Activated CD4-positive, alpha-beta memory T cell treated with anti-CD3 and anti-CD28 coated beads for 36 hours (primary cell): ENCODE data around the gene VCP. TPM values are rescaled to one million over a fixed set of nuclear protein-coding genes. Genes with fewer than 3 reads are reported as not detected.

Experiments used
- CTCF ChIA-PET: fragments of 350-600 bp; sonication (Branson Sonifier 250); formaldehyde crosslinking; loops from one replicate; lab custom pipeline; 2021; ENCODE audit warnings: antibody characterized with exemption, inconsistent platforms; lab: Charles Lee
- POLR2A ChIA-PET: fragments of 350-600 bp; sonication (Branson Sonifier 250); formaldehyde crosslinking; loops from one replicate; lab custom pipeline; 2021; ENCODE audit warnings: antibody characterized with exemption; lab: Charles Lee
- DNase-seq: peaks from one replicate; pipeline ENCODE4 v3.0.0-alpha.2; 2020
- H3K27ac Mint-ChIP-seq: one replicate; pipeline ENCODE4 v1.8.0; 2021; ENCODE audit warnings: mixed read lengths
- H3K27me3 Mint-ChIP-seq: one replicate; pipeline ENCODE4 v1.8.0; 2021; ENCODE audit warnings: mixed read lengths
- H3K36me3 Mint-ChIP-seq: one replicate; pipeline ENCODE4 v1.8.0; 2021; ENCODE audit warnings: mixed read lengths
- H3K4me1 Mint-ChIP-seq: one replicate; pipeline ENCODE4 v1.8.0; 2021; ENCODE audit warnings: low read depth, mixed read lengths
- H3K4me3 Mint-ChIP-seq: one replicate; pipeline ENCODE4 v1.8.0; 2021; ENCODE audit warnings: mild to moderate bottlenecking, mixed read lengths
- H3K9me3 Mint-ChIP-seq: one replicate; pipeline ENCODE4 v1.8.0; 2021; ENCODE audit warnings: mixed read lengths
- intact Hi-C: fragments of 100-400 bp; cut with micrococcal nuclease; formaldehyde crosslinking; loops from one replicate; pipeline ENCODE4 v1.15.1; 2023
- total RNA-seq, 2 experiments: library from RNA; stranded (reverse); gene quantifications; one replicate each; pipeline ENCODE4 v1.2.3, GENCODE V29; 2021

VCP gene
- 100 to 1,000 TPM; 283 to 292 TPM for total RNA-seq

DNA sequence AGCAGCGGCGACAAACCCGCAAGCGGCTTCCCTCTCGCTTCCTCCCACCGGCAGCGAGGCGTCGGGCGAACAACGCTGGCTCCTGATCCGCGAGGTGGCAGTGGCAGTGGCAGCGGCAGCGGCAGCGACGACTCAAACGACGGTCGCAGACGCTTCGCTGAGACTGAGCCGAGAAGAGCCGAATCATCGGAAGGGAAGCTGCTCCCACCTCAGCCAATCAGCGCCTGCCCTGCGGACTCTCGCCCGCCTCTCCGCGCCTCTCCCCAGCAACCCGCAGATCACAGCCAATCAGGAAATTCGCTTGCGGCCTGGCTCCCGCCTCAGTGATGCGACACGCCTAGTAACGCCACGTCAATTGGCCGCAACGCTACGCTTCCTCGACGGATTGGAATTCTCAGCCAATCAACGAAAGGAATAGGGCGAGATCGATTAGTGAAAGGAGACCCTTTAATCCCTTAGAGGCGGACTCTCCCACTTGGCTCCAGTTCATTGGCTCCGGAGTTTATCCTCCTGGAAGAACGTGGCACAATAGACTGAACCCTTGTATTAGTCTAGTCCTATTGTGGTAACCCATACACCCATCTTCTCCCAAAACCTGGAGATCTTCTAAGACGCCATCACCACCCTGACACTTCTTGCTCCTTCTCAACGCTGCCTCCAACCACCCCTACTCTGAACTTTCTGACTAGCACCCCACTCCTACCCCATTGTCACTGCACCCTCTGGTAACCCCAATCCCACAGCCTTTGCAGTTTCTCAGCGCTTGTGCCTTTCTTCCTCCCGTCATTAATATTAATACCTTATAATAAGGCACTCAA, at the start of gene VCP:
Gene VCP (minus strand): TSS at position 165 of the 818 bp plus-strand sequence. CDS start 272 bp downstream, outside the sequence.
- Mint-ChIP-seq H3K36me3 (peaks cover 64% of the 10 kb centered on the region), H3K4me3 (peak within 1 kb of the TSS; percentile 92), H3K27me3 (peaks cover 2% of the 10 kb centered on the region), H3K4me1 (peaks cover 50% of the 10 kb centered on the region), H3K27ac (peak within 1 kb of the TSS; percentile 99), H3K9me3 (no peaks in the 10 kb centered on the region)
- POLR2A ChIA-PET: interaction anchor here (0.7 to 2.9 kb wide), 15 partner anchors 11 to 547 kb away, joined by 3 to 37 read pairs (median 5); partner anchors contain the start of genes ATOSB, DNAJB5, PIGO and STOML2
- intact Hi-C loops: loop anchor here (1.0 to 10.0 kb wide), 8 partner anchors 8 to 662 kb away; partner anchors contain the start of genes ATOSB, CCDC107, CREB3 and DNAJB5
- CTCF ChIA-PET: interaction anchor here (0.7 to 3.6 kb wide), 9 partner anchors 15 to 173 kb away, joined by 3 to 36 read pairs (median 3); partner anchors contain the start of genes DNAJB5, PIGO and STOML2
- DNase-seq: peak; percentile 99

GRCh38 chr9:35116898-35117551, 44.6 kb upstream of the VCP start:
- POLR2A ChIA-PET: interaction anchor here (0.8 kb wide), 1 partner anchor 15 kb away, joined by 3 read pairs; no protein-coding TSS in a partner anchor
- peak overlapping the region; percentile 91 for H3K27ac Mint-ChIP-seq
- H3K4me3 Mint-ChIP-seq: peak overlapping the region; percentile 81
- H3K36me3 Mint-ChIP-seq: no peaks in the 10 kb centered on the region
- H3K27me3 Mint-ChIP-seq: no peaks in the 10 kb centered on the region
- peaks cover 33% of the 10 kb centered on the region for H3K4me1 Mint-ChIP-seq
- no peaks in the 10 kb centered on the region for H3K9me3 Mint-ChIP-seq
- CTCF ChIA-PET: interaction anchor here (0.7 to 4.9 kb wide), 24 partner anchors 11 to 1865 kb away, joined by 3 to 60 read pairs (median 4); partner anchors contain the start of genes STOML2 and UNC13B
- peak; percentile 91 for DNase-seq
- intact Hi-C loops: loop anchor here (1.0 to 5.0 kb wide), 9 partner anchors 21 to 659 kb away; partner anchors contain the start of genes DNAI1, DNAJB5, FAM219A and PIGO

DNA sequence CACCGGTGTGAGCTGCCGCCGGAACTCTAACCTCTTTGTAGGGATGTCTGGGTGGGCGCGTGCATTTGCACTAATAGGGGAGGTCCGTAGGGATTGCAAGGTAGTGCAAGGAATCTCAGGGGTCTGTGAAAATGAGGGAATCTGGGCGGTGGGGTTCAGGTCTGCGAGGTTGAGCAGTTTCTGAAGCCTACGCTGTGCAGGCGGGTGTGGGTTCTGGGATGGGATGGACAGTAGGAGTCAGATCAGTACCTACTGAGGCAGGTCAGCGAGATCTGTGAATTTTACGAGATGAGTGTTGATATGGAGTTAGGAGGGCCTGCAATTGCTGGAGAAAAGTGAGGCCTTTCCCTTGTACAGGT, 44.1 kb upstream of the VCP start:
- no peaks in the 10 kb centered on the region for H3K9me3 Mint-ChIP-seq
- POLR2A ChIA-PET: interaction anchor here (0.8 to 1.1 kb wide), 2 partner anchors 15 to 20 kb away, joined by 3 to 4 read pairs; partner anchors contain the start of gene PIGO
- intact Hi-C loops: loop anchor here (1.0 to 5.0 kb wide), 9 partner anchors 20 to 658 kb away; partner anchors contain the start of genes DNAI1, DNAJB5, FAM219A and PIGO
- peak overlapping the region; percentile 91 for H3K27ac Mint-ChIP-seq
- no peak for DNase-seq
- peak overlapping the region; percentile 81 for H3K4me3 Mint-ChIP-seq
- CTCF ChIA-PET: interaction anchor here (0.7 to 4.9 kb wide), 22 partner anchors 11 to 1865 kb away, joined by 3 to 60 read pairs (median 4); partner anchors contain the start of genes STOML2 and UNC13B
- H3K27me3 Mint-ChIP-seq: no peaks in the 10 kb centered on the region
- H3K4me1 Mint-ChIP-seq: peaks cover 38% of the 10 kb centered on the region
- no peaks in the 10 kb centered on the region for H3K36me3 Mint-ChIP-seq

GRCh38 chr9:35115680-35116538, 43.5 kb upstream of the VCP start, which contains the start of gene ATOSB:
Gene ATOSB, minus strand, starts transcription at chr9:35115862. Its CDS starts 7,588 bp downstream, at chr9:35108274.
- CTCF ChIA-PET: interaction anchor here (0.6 to 4.9 kb wide), 14 partner anchors 8 to 766 kb away, joined by 3 to 60 read pairs (median 4); partner anchors contain the start of genes PIGO, STOML2 and UNC13B
- Mint-ChIP-seq H3K4me1 (peaks cover 40% of the 10 kb centered on the region), H3K27ac (peak within 1 kb of the TSS; percentile 91), H3K4me3 (peak within 1 kb of the TSS; percentile 81), H3K36me3 (no peaks in the 10 kb centered on the region), H3K9me3 (no peaks in the 10 kb centered on the region), H3K27me3 (no peaks in the 10 kb centered on the region)
- peak; percentile 96 for DNase-seq
- intact Hi-C loops: loop anchor here (1.0 to 5.0 kb wide), 12 partner anchors 13 to 658 kb away; partner anchors contain the start of genes DNAI1, DNAJB5, FAM219A and PIGO
- POLR2A ChIA-PET: interaction anchor here (0.6 to 6.6 kb wide), 3 partner anchors 19 to 44 kb away, joined by 3 to 37 read pairs (median 4); partner anchors contain the start of genes PIGO and VCP

DNA sequence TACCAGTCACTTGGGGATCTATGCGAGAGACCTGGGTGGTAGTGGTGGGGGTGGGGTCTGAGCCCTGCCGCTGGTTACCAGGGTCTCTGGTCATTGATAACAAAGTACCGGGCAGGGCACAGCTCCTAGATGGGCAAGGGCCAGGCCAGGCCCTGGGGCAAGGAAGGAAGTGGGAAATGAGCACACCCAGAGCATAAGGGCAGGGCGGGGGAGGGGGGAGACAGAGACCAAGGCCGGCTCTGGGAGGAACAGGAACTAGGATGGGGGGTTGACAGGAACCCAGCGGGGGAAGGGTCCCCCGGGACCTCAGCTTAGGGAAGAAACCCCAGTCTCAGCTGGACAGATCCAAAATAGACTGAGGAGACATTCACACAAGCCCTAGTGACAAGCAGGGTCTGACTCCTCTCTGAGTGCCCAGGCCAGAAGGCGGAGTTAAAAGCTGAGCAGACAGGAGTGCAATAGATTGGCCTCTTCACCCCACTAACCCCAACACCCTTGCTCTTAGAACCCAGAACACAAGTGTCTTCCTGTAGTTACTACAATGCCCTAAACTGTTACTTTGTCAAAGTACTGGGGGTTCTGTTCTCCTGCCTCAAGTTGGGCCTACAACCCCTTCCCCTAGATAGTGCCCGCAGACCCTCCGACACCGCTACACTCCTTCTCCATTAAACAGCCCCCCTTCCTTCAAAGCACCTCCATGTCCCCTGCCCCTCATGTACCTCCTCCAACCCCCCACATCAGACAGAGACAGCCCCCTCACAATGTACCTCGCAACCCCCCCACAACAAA, 42.6 kb upstream of the VCP start:
- peaks cover 45% of the 10 kb centered on the region for H3K4me1 Mint-ChIP-seq
- no peaks in the 10 kb centered on the region for H3K36me3 Mint-ChIP-seq
- H3K27ac Mint-ChIP-seq: peak overlapping the region; percentile 91
- ChIA-PET CTCF (interaction anchor here (0.6 to 4.9 kb wide), 13 partner anchors 9 to 767 kb away, joined by 3 to 60 read pairs (median 4); partner anchors contain the start of genes PIGO and STOML2), POLR2A (interaction anchor here (1.0 to 6.6 kb wide), 4 partner anchors 11 to 43 kb away, joined by 3 to 37 read pairs (median 10); partner anchors contain the start of genes PIGO, STOML2 and VCP)
- H3K4me3 Mint-ChIP-seq: peak overlapping the region; percentile 81
- intact Hi-C loops: loop anchor here (1.0 to 5.0 kb wide), 9 partner anchors 12 to 702 kb away; partner anchors contain the start of genes CREB3, HINT2, STOML2 and TLN1
- no peaks in the 10 kb centered on the region for H3K27me3 Mint-ChIP-seq
- peak; percentile 64 for DNase-seq
- no peaks in the 10 kb centered on the region for H3K9me3 Mint-ChIP-seq

DNA sequence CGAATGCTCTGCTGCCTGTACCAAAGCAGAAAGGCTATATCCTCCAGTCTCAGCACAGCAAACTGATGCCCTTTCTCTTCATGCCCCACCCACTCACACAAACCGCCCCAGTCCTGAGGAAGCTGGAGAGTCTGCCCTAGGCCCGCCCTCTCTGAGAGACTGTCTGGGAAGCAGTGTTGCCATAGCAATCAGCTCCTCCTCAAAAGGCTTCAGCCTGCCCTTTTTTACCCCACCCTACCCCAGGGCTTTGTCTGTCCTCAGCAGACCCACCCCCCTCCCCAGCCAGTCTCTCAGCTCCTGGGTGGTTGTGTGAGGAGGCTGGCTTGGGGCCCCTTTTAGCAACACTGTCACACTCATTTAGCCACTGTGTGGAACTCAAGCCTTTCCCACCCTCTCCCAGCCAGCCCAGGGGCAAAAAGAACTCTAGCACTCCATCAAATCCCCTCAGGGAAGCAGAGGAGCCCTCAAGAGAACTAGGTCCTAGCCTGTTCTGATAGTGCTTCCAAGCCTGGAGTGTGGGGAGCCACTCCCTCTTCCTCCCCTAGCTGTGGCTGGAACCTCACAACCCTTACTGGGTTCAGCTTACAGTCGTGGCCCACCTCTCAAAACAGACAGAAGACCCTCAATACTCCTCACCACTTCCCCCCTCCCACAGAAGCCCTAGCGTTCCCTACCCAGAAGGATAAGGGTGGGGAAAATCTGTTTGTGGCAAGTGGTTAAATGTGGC, 41.9 kb upstream of the VCP start:
- H3K9me3 Mint-ChIP-seq: no peaks in the 10 kb centered on the region
- POLR2A ChIA-PET: interaction anchor here (0.5 to 6.6 kb wide), 6 partner anchors 11 to 1711 kb away, joined by 3 to 37 read pairs (median 3); partner anchors contain the start of genes PIGO, STOML2 and VCP
- H3K4me1 Mint-ChIP-seq: peaks cover 47% of the 10 kb centered on the region
- H3K36me3 Mint-ChIP-seq: no peaks in the 10 kb centered on the region
- peak overlapping the region; percentile 81 for H3K4me3 Mint-ChIP-seq
- intact Hi-C loops: loop anchor here (5.0 kb wide), 4 partner anchors 447 to 703 kb away; partner anchors contain the start of genes CREB3, HINT2 and TLN1
- CTCF ChIA-PET: interaction anchor here (0.6 to 3.1 kb wide), 8 partner anchors 18 to 440 kb away, joined by 3 to 12 read pairs (median 4); partner anchors contain the start of gene PIGO
- peak overlapping the region; percentile 91 for H3K27ac Mint-ChIP-seq
- H3K27me3 Mint-ChIP-seq: no peaks in the 10 kb centered on the region
- peak; percentile 88 for DNase-seq

DNA sequence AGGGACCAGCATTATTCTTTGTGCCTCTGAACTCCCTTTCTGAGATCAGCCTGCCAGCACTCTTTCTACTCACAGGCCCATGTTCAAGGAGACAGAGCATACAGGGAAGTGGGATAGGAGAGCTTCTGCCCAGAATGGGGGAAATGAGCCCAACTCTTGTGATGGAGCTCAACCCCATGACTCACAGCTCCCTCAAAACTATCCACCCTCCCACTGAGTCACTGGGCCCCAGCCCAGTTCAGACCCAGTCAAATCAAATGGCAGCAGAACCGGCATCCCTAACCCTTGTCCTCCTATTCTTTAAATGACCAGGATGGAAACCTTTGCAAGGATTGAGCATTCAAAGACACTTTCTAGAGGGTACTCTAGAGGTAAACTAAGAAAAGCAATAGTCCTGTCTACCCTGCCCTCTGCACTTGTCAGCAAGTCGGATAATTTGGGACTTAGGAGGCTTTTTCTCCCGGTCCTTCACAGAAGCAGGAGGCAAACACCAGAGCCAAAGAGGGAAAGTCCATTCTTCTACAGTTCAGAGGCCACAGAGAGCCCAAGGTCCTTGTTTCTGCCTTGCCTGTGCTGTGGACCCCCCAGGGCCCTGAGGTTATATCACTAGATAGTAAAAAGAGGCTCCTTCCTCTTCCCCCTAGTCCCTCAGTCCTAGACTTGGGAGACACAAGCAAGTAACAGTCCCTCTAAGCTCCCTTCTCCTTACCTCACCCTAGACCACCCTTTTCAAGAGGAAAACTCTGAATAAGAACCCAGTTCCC, 40.0 kb upstream of the VCP start:
- no peaks in the 10 kb centered on the region for H3K9me3 Mint-ChIP-seq
- no peaks in the 10 kb centered on the region for H3K36me3 Mint-ChIP-seq
- intact Hi-C loops: loop anchor here (5.0 kb wide), 4 partner anchors 445 to 705 kb away; partner anchors contain the start of genes CREB3, HINT2 and TLN1
- CTCF ChIA-PET: interaction anchor here (0.9 to 3.7 kb wide), 4 partner anchors 9 to 447 kb away, joined by 3 to 26 read pairs (median 4); partner anchors contain the start of genes PIGO and STOML2
- H3K4me1 Mint-ChIP-seq: peaks cover 47% of the 10 kb centered on the region
- peak overlapping the region; percentile 75 for H3K4me3 Mint-ChIP-seq
- peak; percentile 47 for DNase-seq
- H3K27me3 Mint-ChIP-seq: no peaks in the 10 kb centered on the region
- POLR2A ChIA-PET: interaction anchor here (1.1 to 6.6 kb wide), 4 partner anchors 9 to 41 kb away, joined by 5 to 37 read pairs (median 10); partner anchors contain the start of genes FANCG, STOML2 and VCP
- peak overlapping the region; percentile 81 for H3K27ac Mint-ChIP-seq
